ENCODE measurements around the gene KCNMA1. TPM values are rescaled to one million over a fixed set of nuclear protein-coding genes. Genes with fewer than 3 reads are reported as not detected.
"Not testable (repeated sequence)": the region's sequence is repeated elsewhere in the genome, so short reads cannot be mapped to it uniquely, and the experiment has no call there.

KCNMA1 gene
- total RNA-seq, 1 experiment from 2014 or later, result 20.7 TPM

DNA sequence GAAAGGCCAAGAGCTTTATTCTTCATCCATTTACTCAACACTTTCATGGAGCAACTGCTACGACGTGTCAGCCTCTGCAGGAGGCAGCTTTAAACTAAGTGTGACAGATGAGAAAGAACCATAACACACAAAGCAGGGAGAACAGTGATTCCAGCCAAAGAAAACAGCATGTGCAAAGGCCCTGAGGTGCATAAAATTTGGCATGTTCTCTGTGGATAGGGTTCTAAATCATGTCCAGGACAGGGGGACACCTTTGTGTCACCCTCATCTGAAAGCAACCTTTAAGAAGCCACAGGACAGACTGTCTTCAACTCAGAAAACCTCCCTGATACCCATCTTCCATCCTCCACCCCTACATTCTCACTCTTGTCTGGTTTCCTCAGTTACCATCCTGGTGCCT lies 116.6 kb downstream of the KCNMA1 start:
- no peaks in the 10 kb centered on the region for H3K4me1 ChIP-seq
- no peaks in the 10 kb centered on the region for H3K9me3 Mint-ChIP-seq (ENCODE audit: unreplicated experiment)
- no peaks in the 10 kb centered on the region; the same call in 1 of the 2 replicates for H3K27me3 ChIP-seq (replicated peaks; ENCODE audit: control insufficient read depth, insufficient read depth, low read length)
- no peaks in the 10 kb centered on the region for H3K27me3 Mint-ChIP-seq (ENCODE audit: insufficient read depth, unreplicated experiment)
- H3K4me3 Mint-ChIP-seq (ENCODE audit: unreplicated experiment), result no peak overlapping the region
- CTCF ChIA-PET, result no interaction called here
- no peak overlapping the region for H3K27ac Mint-ChIP-seq (ENCODE audit: unreplicated experiment)
- POLR2A ChIA-PET, result no interaction called here
- no peaks in the 10 kb centered on the region for H3K9me3 ChIP-seq
- intact Hi-C loops (cut with micrococcal nuclease; ENCODE audit: unreplicated experiment), result no loop called here
- no peak overlapping the region for H3K4me3 ChIP-seq (ENCODE audit: low read depth, low read length)
- peaks cover 10% of the 10 kb centered on the region for H3K4me1 Mint-ChIP-seq (ENCODE audit: low read depth, unreplicated experiment)
- DNase-seq, result no peak
- no peaks in the 10 kb centered on the region for H3K36me3 ChIP-seq (ENCODE audit: control insufficient read depth, insufficient read depth, low read length)
- no peaks in the 10 kb centered on the region for H3K36me3 Mint-ChIP-seq (ENCODE audit: insufficient read depth, unreplicated experiment)
- no TSS peak for BruUV-seq (replicated peaks)
- TF ChIP-seq, protein P1, sequence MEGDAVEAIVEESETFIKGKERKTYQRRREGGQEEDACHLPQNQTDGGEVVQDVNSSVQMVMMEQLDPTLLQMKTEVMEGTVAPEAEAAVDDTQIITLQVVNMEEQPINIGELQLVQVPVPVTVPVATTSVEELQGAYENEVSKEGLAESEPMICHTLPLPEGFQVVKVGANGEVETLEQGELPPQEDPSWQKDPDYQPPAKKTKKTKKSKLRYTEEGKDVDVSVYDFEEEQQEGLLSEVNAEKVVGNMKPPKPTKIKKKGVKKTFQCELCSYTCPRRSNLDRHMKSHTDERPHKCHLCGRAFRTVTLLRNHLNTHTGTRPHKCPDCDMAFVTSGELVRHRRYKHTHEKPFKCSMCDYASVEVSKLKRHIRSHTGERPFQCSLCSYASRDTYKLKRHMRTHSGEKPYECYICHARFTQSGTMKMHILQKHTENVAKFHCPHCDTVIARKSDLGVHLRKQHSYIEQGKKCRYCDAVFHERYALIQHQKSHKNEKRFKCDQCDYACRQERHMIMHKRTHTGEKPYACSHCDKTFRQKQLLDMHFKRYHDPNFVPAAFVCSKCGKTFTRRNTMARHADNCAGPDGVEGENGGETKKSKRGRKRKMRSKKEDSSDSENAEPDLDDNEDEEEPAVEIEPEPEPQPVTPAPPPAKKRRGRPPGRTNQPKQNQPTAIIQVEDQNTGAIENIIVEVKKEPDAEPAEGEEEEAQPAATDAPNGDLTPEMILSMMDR (IDR thresholded peaks at IDR 0.05; ENCODE audit: insufficient read depth in 1 of 2, low read depth in 1 of 2, low read length in 1 of 2, severe bottlenecking in 1 of 2, unreplicated experiment in 1 of 2), result no peak

DNA sequence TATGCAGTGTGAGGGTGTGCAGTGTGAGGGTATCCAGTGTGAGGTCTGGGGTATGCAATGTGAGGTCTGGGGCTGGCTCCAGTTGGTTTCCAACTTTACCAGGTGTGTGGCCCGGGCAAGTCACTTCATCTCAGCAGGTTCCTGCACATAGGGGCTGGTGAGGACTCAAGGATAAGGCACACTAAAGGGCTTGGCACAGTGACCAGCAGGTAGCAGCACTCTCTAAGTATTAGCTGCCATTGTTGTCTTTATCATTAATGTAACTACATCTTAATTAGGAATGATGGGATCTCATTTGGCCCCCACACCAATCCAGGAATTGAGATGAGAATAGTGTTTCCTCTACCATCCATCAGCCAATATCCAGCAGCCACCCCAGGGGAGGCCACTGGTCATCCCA lies 117.3 kb downstream of the KCNMA1 start:
- no peak overlapping the region for H3K4me3 ChIP-seq (ENCODE audit: low read depth, low read length)
- no peaks in the 10 kb centered on the region for H3K4me1 ChIP-seq
- no peaks in the 10 kb centered on the region; the same call in 1 of the 2 replicates for H3K27me3 ChIP-seq (replicated peaks; ENCODE audit: control insufficient read depth, insufficient read depth, low read length)
- peaks cover 17% of the 10 kb centered on the region for H3K4me1 Mint-ChIP-seq (ENCODE audit: low read depth, unreplicated experiment)
- DNase-seq, result no peak
- TF ChIP-seq, protein P1 (IDR thresholded peaks at IDR 0.05; ENCODE audit: insufficient read depth in 1 of 2, low read depth in 1 of 2, low read length in 1 of 2, severe bottlenecking in 1 of 2, unreplicated experiment in 1 of 2), result no peak
- H3K36me3 Mint-ChIP-seq (ENCODE audit: insufficient read depth, unreplicated experiment), result no peaks in the 10 kb centered on the region
- H3K4me3 Mint-ChIP-seq (ENCODE audit: unreplicated experiment), result no peak overlapping the region
- H3K27me3 Mint-ChIP-seq (ENCODE audit: insufficient read depth, unreplicated experiment), result no peaks in the 10 kb centered on the region
- H3K9me3 Mint-ChIP-seq (ENCODE audit: unreplicated experiment), result no peaks in the 10 kb centered on the region
- no TSS peak for BruUV-seq (replicated peaks)
- no peaks in the 10 kb centered on the region for H3K36me3 ChIP-seq (ENCODE audit: control insufficient read depth, insufficient read depth, low read length)
- H3K9me3 ChIP-seq, result no peaks in the 10 kb centered on the region
- intact Hi-C loops (cut with micrococcal nuclease; ENCODE audit: unreplicated experiment), result no loop called here
- ChIA-PET POLR2A (no interaction called here), CTCF (no interaction called here)
- no peak overlapping the region for H3K27ac Mint-ChIP-seq (ENCODE audit: unreplicated experiment)

DNA sequence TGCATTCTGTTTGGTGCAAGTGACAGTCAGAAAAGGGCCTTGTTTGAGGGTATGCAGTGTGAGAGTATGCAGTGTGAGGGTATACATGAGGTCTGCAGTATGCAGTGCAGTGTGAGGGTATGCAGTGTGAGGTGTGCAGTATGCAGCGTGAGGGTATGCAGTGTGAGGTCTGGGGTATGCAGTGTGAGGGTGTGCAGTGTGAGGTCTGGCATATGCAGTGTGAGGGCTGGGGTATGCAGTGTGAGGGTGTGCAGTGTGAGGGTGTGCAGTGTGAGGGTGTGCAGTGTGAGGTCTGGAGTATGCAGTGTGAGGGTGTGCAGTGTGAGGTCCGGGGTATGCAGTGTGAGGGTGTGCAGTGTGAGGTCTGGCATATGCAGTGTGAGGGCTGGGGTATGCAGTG lies 117.8 kb downstream of the KCNMA1 start:
- H3K4me3 Mint-ChIP-seq (ENCODE audit: unreplicated experiment); H3K9me3 Mint-ChIP-seq (ENCODE audit: unreplicated experiment); H3K4me1 ChIP-seq; H3K36me3 Mint-ChIP-seq (ENCODE audit: insufficient read depth, unreplicated experiment); H3K4me3 ChIP-seq (ENCODE audit: low read depth, low read length); H3K9me3 ChIP-seq; H3K27ac Mint-ChIP-seq (ENCODE audit: unreplicated experiment); POLR2A ChIA-PET; H3K36me3 ChIP-seq (ENCODE audit: control insufficient read depth, insufficient read depth, low read length); H3K27me3 Mint-ChIP-seq (ENCODE audit: insufficient read depth, unreplicated experiment); intact Hi-C loops (cut with micrococcal nuclease; ENCODE audit: unreplicated experiment); H3K27me3 ChIP-seq (replicated peaks; ENCODE audit: control insufficient read depth, insufficient read depth, low read length); BruUV-seq (replicated peaks); CTCF ChIA-PET; DNase-seq: not testable (repeated sequence)
- peaks cover 20% of the 10 kb centered on the region for H3K4me1 Mint-ChIP-seq (ENCODE audit: low read depth, unreplicated experiment)

DNA sequence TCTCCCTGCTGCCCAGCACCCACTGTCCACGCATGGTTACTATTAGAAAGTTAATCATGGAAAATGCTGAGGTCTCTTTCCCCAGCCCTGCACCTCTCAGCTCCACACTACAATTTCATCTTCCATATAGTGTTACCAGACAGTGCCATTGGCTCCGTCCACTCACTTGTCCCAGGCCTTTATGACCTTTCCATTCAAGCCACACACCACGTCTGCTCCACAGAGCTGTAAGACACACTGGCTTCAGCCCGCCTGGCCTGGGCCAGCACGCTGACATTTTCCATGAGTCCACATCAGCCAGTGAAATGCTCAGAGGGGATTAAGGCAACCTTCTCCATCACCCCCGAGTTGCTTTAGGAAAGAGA lies 118.7 kb downstream of the KCNMA1 start:
- Mint-ChIP-seq H3K27ac (ENCODE audit: unreplicated experiment) (no peak overlapping the region), H3K4me3 (ENCODE audit: unreplicated experiment) (no peak overlapping the region), H3K9me3 (ENCODE audit: unreplicated experiment) (no peaks in the 10 kb centered on the region), H3K27me3 (ENCODE audit: insufficient read depth, unreplicated experiment) (no peaks in the 10 kb centered on the region), H3K36me3 (ENCODE audit: insufficient read depth, unreplicated experiment) (no peaks in the 10 kb centered on the region), H3K4me1 (ENCODE audit: low read depth, unreplicated experiment) (peaks cover 23% of the 10 kb centered on the region)
- ChIA-PET POLR2A (no interaction called here), CTCF (no interaction called here)
- Histone ChIP-seq H3K4me1 (no peaks in the 10 kb centered on the region), H3K27me3 (replicated peaks; ENCODE audit: control insufficient read depth, insufficient read depth, low read length) (no peaks in the 10 kb centered on the region; the same call in 1 of the 2 replicates), H3K36me3 (ENCODE audit: control insufficient read depth, insufficient read depth, low read length) (no peaks in the 10 kb centered on the region), H3K4me3 (ENCODE audit: low read depth, low read length) (no peak overlapping the region), H3K9me3 (no peaks in the 10 kb centered on the region)
- no TSS peak for BruUV-seq (replicated peaks)
- intact Hi-C loops (cut with micrococcal nuclease; ENCODE audit: unreplicated experiment), result no loop called here
- DNase-seq, result no peak
- TF ChIP-seq, protein P1 (IDR thresholded peaks at IDR 0.05; ENCODE audit: insufficient read depth in 1 of 2, low read depth in 1 of 2, low read length in 1 of 2, severe bottlenecking in 1 of 2, unreplicated experiment in 1 of 2), result no peak
